SK-N-SH treated with all-trans-retinoic acid at 6 μM for 48 hours (cell line): ENCODE data around the gene GPC5.

Experiments used
- ATAC-seq: fragments of 200-7000 bp; cut with Tn5 transposase; 3 replicates; pipeline ENCODE4 v1.9.1; 2020; ENCODE audit warnings: mild to moderate bottlenecking, moderate library complexity
- ARNTL ChIP-seq: fragments of 450-650 bp; formaldehyde crosslinking; IDR thresholded peaks from 2 replicates; pipeline ENCODE4 v1.5.0; 2020; ENCODE audit warnings: low read depth, mild to moderate bottlenecking, moderate library complexity, borderline replicate concordance
- BACH2 ChIP-seq: fragments of 250-450 bp; sonication (Bioruptor Pico); IDR thresholded peaks from 2 replicates; pipeline ENCODE4 v1.9.0; 2021; ENCODE audit warnings: mild to moderate bottlenecking, borderline replicate concordance
- CSDC2 ChIP-seq: fragments of 250-450 bp; sonication (Bioruptor Pico); IDR thresholded peaks from 2 replicates; pipeline ENCODE4 v1.5.0; 2020; ENCODE audit warnings: mild to moderate bottlenecking, moderate library complexity
- ESRRG ChIP-seq: fragments of 250-450 bp; sonication (Bioruptor Pico); IDR thresholded peaks from 2 replicates; pipeline ENCODE4 v1.6.1; 2021; ENCODE audit warnings: mild to moderate bottlenecking
- GLIS3 ChIP-seq: fragments of 250-450 bp; sonication (Bioruptor Pico); IDR thresholded peaks from 2 replicates; pipeline ENCODE4 v1.5.0; 2020; ENCODE audit warnings: mild to moderate bottlenecking, moderate library complexity
- ISL1 ChIP-seq: fragments of 250-450 bp; sonication (Bioruptor Pico); IDR thresholded peaks from 2 replicates; pipeline ENCODE4 v2.1.2; 2022; ENCODE audit warnings: mild to moderate bottlenecking, moderate library complexity
- OSR1 ChIP-seq: fragments of 250-450 bp; sonication (Bioruptor Pico); IDR thresholded peaks from 2 replicates; pipeline ENCODE4 v1.8.0; 2022; ENCODE audit warnings: moderate library complexity, mild to moderate bottlenecking, inconsistent platforms
- RARB ChIP-seq: fragments of 250-450 bp; sonication (Bioruptor Pico); IDR thresholded peaks from 2 replicates; pipeline ENCODE4 v1.8.0; 2021; ENCODE audit warnings: mild to moderate bottlenecking, moderate library complexity
- SNAI2 ChIP-seq: fragments of 250-450 bp; sonication (Bioruptor Pico); IDR thresholded peaks from 2 replicates; pipeline ENCODE4 v1.5.0; 2020; ENCODE audit warnings: mild to moderate bottlenecking, moderate library complexity
- TOX ChIP-seq: fragments of 250-450 bp; sonication (Bioruptor Pico); IDR thresholded peaks from 2 replicates; pipeline ENCODE4 v1.8.0; 2021; ENCODE audit warnings: mild to moderate bottlenecking, moderate library complexity, borderline replicate concordance
- ZC3H10 ChIP-seq: fragments of 250-450 bp; sonication (Bioruptor Pico); IDR thresholded peaks from 2 replicates; pipeline ENCODE4 v1.5.1; 2021; ENCODE audit warnings: mild to moderate bottlenecking, moderate library complexity
- ZFP30 ChIP-seq: fragments of 450-650 bp; formaldehyde crosslinking; IDR thresholded peaks from 2 replicates; pipeline ENCODE4 v1.5.0; 2022; ENCODE audit warnings: mild to moderate bottlenecking, moderate library complexity
- ZNF8 ChIP-seq: fragments of 450-650 bp; formaldehyde crosslinking; IDR thresholded peaks from 2 replicates; pipeline ENCODE4 v1.5.0; 2020; ENCODE audit warnings: mild to moderate bottlenecking, moderate library complexity
- TF ChIP-seq, protein P1 (sequence below): fragments of 250-450 bp; sonication (Bioruptor Pico); IDR thresholded peaks from 2 replicates; pipeline ENCODE4 v1.8.0; 2021; ENCODE audit warnings: low read depth, mild to moderate bottlenecking, moderate library complexity, borderline replicate concordance
- TF ChIP-seq, protein P2 (sequence below): fragments of 250-450 bp; sonication (Bioruptor Pico); IDR thresholded peaks from 2 replicates; pipeline ENCODE4 v1.5.1; 2021; ENCODE audit warnings: mild to moderate bottlenecking, moderate library complexity
- TF ChIP-seq, protein P3 (sequence below): fragments of 250-450 bp; sonication (Bioruptor Pico); IDR thresholded peaks from 2 replicates; pipeline ENCODE4 v1.5.1; 2020; ENCODE audit warnings: low read depth, mild to moderate bottlenecking, moderate library complexity
- TF ChIP-seq, protein P4 (sequence below): fragments of 250-450 bp; sonication (Bioruptor Pico); IDR thresholded peaks from 2 replicates; pipeline ENCODE4 v1.5.0; 2020; ENCODE audit warnings: mild to moderate bottlenecking, moderate library complexity

The GPC5 gene

DNA sequence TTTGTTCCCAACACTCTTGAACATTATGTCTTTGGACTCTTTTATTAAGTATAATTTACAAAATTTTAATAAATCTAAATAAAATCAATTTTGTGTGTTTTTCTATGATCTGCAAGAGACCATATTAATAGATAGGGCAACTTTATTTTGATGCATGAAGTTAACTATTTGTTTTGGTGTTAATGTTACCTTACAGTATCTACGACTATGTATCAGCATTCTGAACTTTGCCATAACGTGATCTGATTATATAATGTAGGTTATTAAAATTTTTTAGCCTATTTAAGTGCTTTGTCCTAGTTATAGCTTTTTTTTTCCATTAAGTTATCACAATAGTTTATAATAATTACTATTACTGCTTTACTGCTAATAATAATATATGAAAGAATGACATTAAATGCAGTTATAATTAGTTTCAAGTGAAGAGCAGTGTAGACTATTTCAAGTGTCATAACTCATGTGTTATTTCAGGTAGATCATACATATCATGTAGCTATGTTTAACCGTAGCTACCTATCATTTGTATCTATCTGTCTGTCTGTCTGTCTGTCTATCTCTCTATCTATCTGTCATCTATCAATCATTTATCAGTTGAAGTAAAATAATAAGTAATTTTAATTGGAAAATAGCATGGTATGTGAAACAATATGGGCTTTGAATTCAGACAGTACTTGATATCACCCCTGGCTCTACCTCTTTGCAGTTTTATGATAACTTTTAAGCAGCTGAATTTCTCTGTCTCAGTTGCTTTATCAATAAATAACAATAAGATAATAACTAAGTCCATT lies 229.7 kb downstream of the GPC5 start (continued):
- TF ChIP-seq, protein P1, sequence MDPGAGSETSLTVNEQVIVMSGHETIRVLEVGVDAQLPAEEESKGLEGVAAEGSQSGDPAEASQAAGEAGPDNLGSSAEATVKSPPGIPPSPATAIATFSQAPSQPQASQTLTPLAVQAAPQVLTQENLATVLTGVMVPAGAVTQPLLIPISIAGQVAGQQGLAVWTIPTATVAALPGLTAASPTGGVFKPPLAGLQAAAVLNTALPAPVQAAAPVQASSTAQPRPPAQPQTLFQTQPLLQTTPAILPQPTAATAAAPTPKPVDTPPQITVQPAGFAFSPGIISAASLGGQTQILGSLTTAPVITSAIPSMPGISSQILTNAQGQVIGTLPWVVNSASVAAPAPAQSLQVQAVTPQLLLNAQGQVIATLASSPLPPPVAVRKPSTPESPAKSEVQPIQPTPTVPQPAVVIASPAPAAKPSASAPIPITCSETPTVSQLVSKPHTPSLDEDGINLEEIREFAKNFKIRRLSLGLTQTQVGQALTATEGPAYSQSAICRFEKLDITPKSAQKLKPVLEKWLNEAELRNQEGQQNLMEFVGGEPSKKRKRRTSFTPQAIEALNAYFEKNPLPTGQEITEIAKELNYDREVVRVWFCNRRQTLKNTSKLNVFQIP, result no peak
- TF ChIP-seq, protein P2, sequence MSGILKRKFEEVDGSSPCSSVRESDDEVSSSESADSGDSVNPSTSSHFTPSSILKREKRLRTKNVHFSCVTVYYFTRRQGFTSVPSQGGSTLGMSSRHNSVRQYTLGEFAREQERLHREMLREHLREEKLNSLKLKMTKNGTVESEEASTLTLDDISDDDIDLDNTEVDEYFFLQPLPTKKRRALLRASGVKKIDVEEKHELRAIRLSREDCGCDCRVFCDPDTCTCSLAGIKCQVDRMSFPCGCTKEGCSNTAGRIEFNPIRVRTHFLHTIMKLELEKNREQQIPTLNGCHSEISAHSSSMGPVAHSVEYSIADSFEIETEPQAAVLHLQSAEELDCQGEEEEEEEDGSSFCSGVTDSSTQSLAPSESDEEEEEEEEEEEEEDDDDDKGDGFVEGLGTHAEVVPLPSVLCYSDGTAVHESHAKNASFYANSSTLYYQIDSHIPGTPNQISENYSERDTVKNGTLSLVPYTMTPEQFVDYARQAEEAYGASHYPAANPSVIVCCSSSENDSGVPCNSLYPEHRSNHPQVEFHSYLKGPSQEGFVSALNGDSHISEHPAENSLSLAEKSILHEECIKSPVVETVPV (CRISPR knock-in tag), result no peak
- TF ChIP-seq ARNTL, result no peak
- TF ChIP-seq, all 23 proteins: peak for 0

DNA sequence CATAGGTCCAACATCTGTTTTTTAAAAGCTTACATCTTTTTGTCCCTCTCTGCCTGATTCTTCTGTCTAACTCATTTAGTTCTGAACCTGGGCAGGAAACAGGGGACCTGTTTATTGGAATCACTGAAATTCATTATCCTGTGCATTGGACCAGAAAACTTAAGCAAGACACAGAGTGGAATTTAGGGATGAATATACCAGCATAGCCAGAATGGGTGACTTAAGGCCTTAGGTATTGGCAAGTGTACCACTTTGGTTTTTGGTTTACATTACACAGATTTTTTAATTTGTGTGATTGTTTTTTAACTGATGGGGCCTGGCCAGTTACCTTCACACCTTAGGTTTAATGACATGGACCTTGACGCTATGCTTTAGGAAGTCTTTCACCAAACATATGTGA lies 232.5 kb downstream of the GPC5 start:
- no peak for ATAC-seq
- TF ChIP-seq TOX (CRISPR knock-in tag) (no peak), BACH2 (no peak), ZNF8 (CRISPR knock-in tag) (no peak), ZFP30 (no peak), ARNTL (no peak), SNAI2 (CRISPR knock-in tag) (no peak), RARB (CRISPR knock-in tag) (no peak), ISL1 (CRISPR knock-in tag) (no peak), GLIS3 (no peak), ZC3H10 (CRISPR knock-in tag) (no peak), ESRRG (no peak), OSR1 (CRISPR knock-in tag) (no peak), CSDC2 (CRISPR knock-in tag) (no peak)
- TF ChIP-seq, protein P3, sequence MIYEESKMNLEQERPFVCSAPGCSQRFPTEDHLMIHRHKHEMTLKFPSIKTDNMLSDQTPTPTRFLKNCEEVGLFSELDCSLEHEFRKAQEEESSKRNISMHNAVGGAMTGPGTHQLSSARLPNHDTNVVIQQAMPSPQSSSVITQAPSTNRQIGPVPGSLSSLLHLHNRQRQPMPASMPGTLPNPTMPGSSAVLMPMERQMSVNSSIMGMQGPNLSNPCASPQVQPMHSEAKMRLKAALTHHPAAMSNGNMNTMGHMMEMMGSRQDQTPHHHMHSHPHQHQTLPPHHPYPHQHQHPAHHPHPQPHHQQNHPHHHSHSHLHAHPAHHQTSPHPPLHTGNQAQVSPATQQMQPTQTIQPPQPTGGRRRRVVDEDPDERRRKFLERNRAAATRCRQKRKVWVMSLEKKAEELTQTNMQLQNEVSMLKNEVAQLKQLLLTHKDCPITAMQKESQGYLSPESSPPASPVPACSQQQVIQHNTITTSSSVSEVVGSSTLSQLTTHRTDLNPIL (CRISPR knock-in tag), result no peak
- TF ChIP-seq, protein P2 (CRISPR knock-in tag), result no peak
- TF ChIP-seq, protein P4, sequence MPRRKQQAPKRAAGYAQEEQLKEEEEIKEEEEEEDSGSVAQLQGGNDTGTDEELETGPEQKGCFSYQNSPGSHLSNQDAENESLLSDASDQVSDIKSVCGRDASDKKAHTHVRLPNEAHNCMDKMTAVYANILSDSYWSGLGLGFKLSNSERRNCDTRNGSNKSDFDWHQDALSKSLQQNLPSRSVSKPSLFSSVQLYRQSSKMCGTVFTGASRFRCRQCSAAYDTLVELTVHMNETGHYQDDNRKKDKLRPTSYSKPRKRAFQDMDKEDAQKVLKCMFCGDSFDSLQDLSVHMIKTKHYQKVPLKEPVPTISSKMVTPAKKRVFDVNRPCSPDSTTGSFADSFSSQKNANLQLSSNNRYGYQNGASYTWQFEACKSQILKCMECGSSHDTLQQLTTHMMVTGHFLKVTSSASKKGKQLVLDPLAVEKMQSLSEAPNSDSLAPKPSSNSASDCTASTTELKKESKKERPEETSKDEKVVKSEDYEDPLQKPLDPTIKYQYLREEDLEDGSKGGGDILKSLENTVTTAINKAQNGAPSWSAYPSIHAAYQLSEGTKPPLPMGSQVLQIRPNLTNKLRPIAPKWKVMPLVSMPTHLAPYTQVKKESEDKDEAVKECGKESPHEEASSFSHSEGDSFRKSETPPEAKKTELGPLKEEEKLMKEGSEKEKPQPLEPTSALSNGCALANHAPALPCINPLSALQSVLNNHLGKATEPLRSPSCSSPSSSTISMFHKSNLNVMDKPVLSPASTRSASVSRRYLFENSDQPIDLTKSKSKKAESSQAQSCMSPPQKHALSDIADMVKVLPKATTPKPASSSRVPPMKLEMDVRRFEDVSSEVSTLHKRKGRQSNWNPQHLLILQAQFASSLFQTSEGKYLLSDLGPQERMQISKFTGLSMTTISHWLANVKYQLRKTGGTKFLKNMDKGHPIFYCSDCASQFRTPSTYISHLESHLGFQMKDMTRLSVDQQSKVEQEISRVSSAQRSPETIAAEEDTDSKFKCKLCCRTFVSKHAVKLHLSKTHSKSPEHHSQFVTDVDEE (CRISPR knock-in tag), result no peak
- TF ChIP-seq, protein P1, result no peak
- TF ChIP-seq, all 23 proteins: peak for 0

DNA sequence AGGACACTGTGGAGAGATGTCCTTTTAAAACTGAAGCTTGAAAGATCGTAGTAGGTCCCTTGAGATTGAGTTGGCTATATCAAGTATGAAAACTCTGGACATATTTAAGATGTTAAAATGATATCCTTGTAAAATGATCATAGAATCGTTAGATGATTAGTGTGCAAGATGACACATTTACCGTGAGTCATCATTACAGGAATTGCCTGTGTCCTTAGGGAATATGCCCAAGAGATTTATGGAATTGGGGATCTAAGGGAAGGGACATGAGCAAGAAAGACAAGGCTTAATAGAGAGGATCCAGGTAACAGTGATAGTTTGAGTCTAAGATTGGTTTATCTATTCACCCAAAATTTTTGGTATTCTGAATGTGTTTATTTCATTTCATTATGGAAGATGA lies 233.7 kb downstream of the GPC5 start:
- no peak for ATAC-seq
- TF ChIP-seq ESRRG, result no peak
- TF ChIP-seq, protein P1, result no peak
- TF ChIP-seq, all 23 proteins: peak for 0
